ENCODE results near the gene GGA1.

GRCh38 chr22:37635157-37635556 is 26.5 kb downstream of the GGA1 start:
- no peak for TF ChIP-seq CTCF (IDR thresholded peaks at IDR 0.05 in 2 of 3, conservative IDR thresholded peaks at IDR 0.05 in 1 of 3; ENCODE audit: control insufficient read depth in 2 of 3, extremely low read depth in 1 of 3, insufficient read depth in 1 of 3, low read depth in 3 of 3, low read length in 3 of 3)
- TF ChIP-seq USF2 (IDR thresholded peaks at IDR 0.05; ENCODE audit: borderline replicate concordance, low read depth, low read length), result no peak
- no peak for TF ChIP-seq POLR2AphosphoS2 (IDR thresholded peaks at IDR 0.05; ENCODE audit: low read depth, low read length)

Measured in GM12878 (cell line).